Measurements from ENCODE around the gene GRM7.

GRM7 gene

GRCh38 chr3:7752005-7752404 is 891.1 kb downstream of the GRM7 start:
- no peaks in the 10 kb centered on the region for H3K4me1 ChIP-seq (ENCODE audit: control insufficient read depth in 1 of 2, insufficient read depth in 2 of 2, low read length in 2 of 2)
- no peaks in the 10 kb centered on the region for H3K36me3 ChIP-seq (ENCODE audit: control insufficient read depth in 1 of 2, insufficient read depth in 2 of 2, low read length in 2 of 2)
- no peak overlapping the region for H3K4me3 ChIP-seq (ENCODE audit: low read depth in 1 of 2, low read length in 2 of 2)
- H3K9ac ChIP-seq (ENCODE audit: low read depth in 1 of 2, low read length in 2 of 2): no peak overlapping the region
- no peaks in the 10 kb centered on the region for H3K27me3 ChIP-seq (ENCODE audit: control insufficient read depth in 1 of 2, insufficient read depth in 2 of 2, low read length in 2 of 2)
- H3K9me3 ChIP-seq (ENCODE audit: control insufficient read depth in 1 of 2, low read length in 2 of 2): no peaks in the 10 kb centered on the region
- H3K27ac ChIP-seq (ENCODE audit: low read depth, low read length): no peak overlapping the region

DNA sequence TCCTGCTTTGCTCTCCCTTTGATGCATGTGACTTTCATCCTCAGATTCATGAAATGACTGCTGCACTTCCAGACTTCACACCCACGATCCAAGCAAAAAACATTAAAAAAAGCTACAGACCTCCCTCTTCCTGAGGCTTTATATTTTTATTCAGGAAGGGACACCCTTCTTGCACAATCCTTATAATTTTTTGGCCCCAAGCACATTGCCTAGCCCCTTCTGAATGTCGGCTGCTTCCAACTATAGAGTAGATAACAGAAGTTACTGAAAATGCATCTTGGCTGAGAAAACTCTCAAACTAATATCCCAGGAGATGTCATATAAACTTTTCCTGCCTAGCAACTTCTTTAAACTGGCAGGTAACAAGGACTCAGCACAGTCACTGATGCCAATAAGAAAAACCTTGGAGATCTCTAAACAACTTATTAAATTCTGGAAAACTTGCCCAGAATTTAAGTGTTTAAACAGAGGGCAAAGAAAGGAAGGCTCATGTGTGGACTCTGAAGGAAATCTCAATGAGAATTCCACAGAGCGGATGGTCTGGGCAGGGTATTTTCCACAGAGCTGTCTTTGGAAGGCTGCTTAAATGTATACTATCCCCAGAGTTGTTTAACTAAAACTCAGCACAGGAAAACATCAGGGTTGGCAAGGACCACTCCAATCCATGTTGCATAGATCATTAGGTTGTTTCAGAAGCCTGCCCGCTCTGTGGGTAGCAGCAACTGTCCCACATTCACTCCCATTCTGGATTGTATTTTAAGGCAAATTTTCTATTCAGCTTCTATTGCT is 893.9 kb downstream of the GRM7 start:
- H3K27ac ChIP-seq (ENCODE audit: low read depth, low read length): no peak overlapping the region
- no peaks in the 10 kb centered on the region for H3K27me3 ChIP-seq (ENCODE audit: control insufficient read depth in 1 of 2, insufficient read depth in 2 of 2, low read length in 2 of 2)
- no peak overlapping the region for H3K9ac ChIP-seq (ENCODE audit: low read depth in 1 of 2, low read length in 2 of 2)

DNA sequence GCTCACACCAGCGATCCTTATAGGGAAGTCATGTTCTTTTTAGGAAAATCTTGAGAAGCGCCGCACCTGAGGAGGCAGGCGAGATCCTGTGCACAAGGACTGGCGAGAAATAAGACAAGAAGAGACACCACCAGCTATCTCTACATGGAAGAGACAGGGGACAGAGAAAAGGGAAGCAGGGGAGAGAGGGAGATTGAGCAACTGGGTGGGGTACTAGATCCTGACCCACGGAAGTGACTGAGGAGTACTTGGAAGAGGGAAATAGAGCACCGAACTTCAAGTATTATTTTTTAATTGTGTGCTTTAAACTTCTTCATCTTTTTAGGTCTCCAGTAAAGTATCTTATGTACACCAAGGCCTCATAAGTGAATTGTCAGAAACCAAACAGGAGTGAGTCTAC is 898.7 kb downstream of the GRM7 start:
- Histone ChIP-seq H3K36me3 (ENCODE audit: control insufficient read depth in 1 of 2, insufficient read depth in 2 of 2, low read length in 2 of 2) (no peaks in the 10 kb centered on the region), H3K9me3 (ENCODE audit: control insufficient read depth in 1 of 2, low read length in 2 of 2) (no peaks in the 10 kb centered on the region), H3K4me1 (ENCODE audit: control insufficient read depth in 1 of 2, insufficient read depth in 2 of 2, low read length in 2 of 2) (no peaks in the 10 kb centered on the region), H3K9ac (ENCODE audit: low read depth in 1 of 2, low read length in 2 of 2) (no peak overlapping the region), H3K27ac (ENCODE audit: low read depth, low read length) (no peak overlapping the region), H3K27me3 (ENCODE audit: control insufficient read depth in 1 of 2, insufficient read depth in 2 of 2, low read length in 2 of 2) (no peaks in the 10 kb centered on the region), H3K4me3 (ENCODE audit: low read depth in 1 of 2, low read length in 2 of 2) (no peak overlapping the region)

More for the DNA sequence above, 893.9 kb downstream of the GRM7 start:
- H3K4me3 ChIP-seq (ENCODE audit: low read depth in 1 of 2, low read length in 2 of 2): no peak overlapping the region
- H3K4me1 ChIP-seq (ENCODE audit: control insufficient read depth in 1 of 2, insufficient read depth in 2 of 2, low read length in 2 of 2): no peaks in the 10 kb centered on the region
- no peaks in the 10 kb centered on the region for H3K9me3 ChIP-seq (ENCODE audit: control insufficient read depth in 1 of 2, low read length in 2 of 2)
- H3K36me3 ChIP-seq (ENCODE audit: control insufficient read depth in 1 of 2, insufficient read depth in 2 of 2, low read length in 2 of 2): no peaks in the 10 kb centered on the region

GRCh38 chr3:7760718-7761117 is 899.8 kb downstream of the GRM7 start:
- Histone ChIP-seq H3K36me3 (ENCODE audit: control insufficient read depth in 1 of 2, insufficient read depth in 2 of 2, low read length in 2 of 2) (no peaks in the 10 kb centered on the region), H3K9ac (ENCODE audit: low read depth in 1 of 2, low read length in 2 of 2) (no peak overlapping the region), H3K4me3 (ENCODE audit: low read depth in 1 of 2, low read length in 2 of 2) (no peak overlapping the region), H3K27ac (ENCODE audit: low read depth, low read length) (no peak overlapping the region), H3K4me1 (ENCODE audit: control insufficient read depth in 1 of 2, insufficient read depth in 2 of 2, low read length in 2 of 2) (no peaks in the 10 kb centered on the region), H3K9me3 (ENCODE audit: control insufficient read depth in 1 of 2, low read length in 2 of 2) (no peaks in the 10 kb centered on the region), H3K27me3 (ENCODE audit: control insufficient read depth in 1 of 2, insufficient read depth in 2 of 2, low read length in 2 of 2) (no peaks in the 10 kb centered on the region)

- no peaks in the 10 kb centered on the region for H3K9me3 ChIP-seq (ENCODE audit: control insufficient read depth in 1 of 2, low read length in 2 of 2)
- H3K4me1 ChIP-seq (ENCODE audit: control insufficient read depth in 1 of 2, insufficient read depth in 2 of 2, low read length in 2 of 2): no peaks in the 10 kb centered on the region
- H3K9ac ChIP-seq (ENCODE audit: low read depth in 1 of 2, low read length in 2 of 2): no peak overlapping the region
- no peaks in the 10 kb centered on the region for H3K27me3 ChIP-seq (ENCODE audit: control insufficient read depth in 1 of 2, insufficient read depth in 2 of 2, low read length in 2 of 2)
- no peaks in the 10 kb centered on the region for H3K36me3 ChIP-seq (ENCODE audit: control insufficient read depth in 1 of 2, insufficient read depth in 2 of 2, low read length in 2 of 2)
- no peak overlapping the region for H3K27ac ChIP-seq (ENCODE audit: low read depth, low read length)
- no peak overlapping the region for H3K4me3 ChIP-seq (ENCODE audit: low read depth in 1 of 2, low read length in 2 of 2)
Observed at GRCh38 chr3:7764115-7764514, 903.2 kb downstream of the GRM7 start.

DNA sequence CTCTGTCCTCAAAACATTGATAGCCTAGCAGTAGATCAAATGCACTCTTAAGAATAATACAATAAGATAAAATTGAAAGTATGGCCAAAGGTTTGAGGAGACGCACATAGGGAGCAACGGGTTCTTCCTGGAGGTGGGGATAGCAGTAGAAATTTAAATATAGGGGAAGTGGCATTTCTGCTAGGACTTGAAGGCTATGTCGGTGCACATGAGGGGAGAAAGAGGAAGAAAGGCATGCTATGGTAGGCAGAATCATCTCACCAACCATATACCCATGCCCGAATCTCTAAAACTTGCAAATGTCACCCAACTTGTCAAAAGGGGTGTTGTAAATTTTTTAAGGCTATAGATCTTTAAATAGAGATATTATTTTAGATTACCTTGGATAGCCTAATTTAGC is 905.6 kb downstream of the GRM7 start:
- Histone ChIP-seq H3K36me3 (ENCODE audit: control insufficient read depth in 1 of 2, insufficient read depth in 2 of 2, low read length in 2 of 2) (no peaks in the 10 kb centered on the region), H3K9me3 (ENCODE audit: control insufficient read depth in 1 of 2, low read length in 2 of 2) (no peaks in the 10 kb centered on the region), H3K9ac (ENCODE audit: low read depth in 1 of 2, low read length in 2 of 2) (no peak overlapping the region)

GRCh38 chr3:7779331-7779730 is 918.4 kb downstream of the GRM7 start:
- no peak overlapping the region for H3K4me3 ChIP-seq (ENCODE audit: low read depth in 1 of 2, low read length in 2 of 2)
- no peaks in the 10 kb centered on the region for H3K27me3 ChIP-seq (ENCODE audit: control insufficient read depth in 1 of 2, insufficient read depth in 2 of 2, low read length in 2 of 2)
- H3K9me3 ChIP-seq (ENCODE audit: control insufficient read depth in 1 of 2, low read length in 2 of 2): no peaks in the 10 kb centered on the region
- no peaks in the 10 kb centered on the region for H3K4me1 ChIP-seq (ENCODE audit: control insufficient read depth in 1 of 2, insufficient read depth in 2 of 2, low read length in 2 of 2)
- no peaks in the 10 kb centered on the region for H3K36me3 ChIP-seq (ENCODE audit: control insufficient read depth in 1 of 2, insufficient read depth in 2 of 2, low read length in 2 of 2)
- H3K9ac ChIP-seq (ENCODE audit: low read depth in 1 of 2, low read length in 2 of 2): no peak overlapping the region
- no peak overlapping the region for H3K27ac ChIP-seq (ENCODE audit: low read depth, low read length)

More for the DNA sequence above, 905.6 kb downstream of the GRM7 start:
- no peaks in the 10 kb centered on the region for H3K4me1 ChIP-seq (ENCODE audit: control insufficient read depth in 1 of 2, insufficient read depth in 2 of 2, low read length in 2 of 2)
- no peak overlapping the region for H3K27ac ChIP-seq (ENCODE audit: low read depth, low read length)
- no peaks in the 10 kb centered on the region for H3K27me3 ChIP-seq (ENCODE audit: control insufficient read depth in 1 of 2, insufficient read depth in 2 of 2, low read length in 2 of 2)
- no peak overlapping the region for H3K4me3 ChIP-seq (ENCODE audit: low read depth in 1 of 2, low read length in 2 of 2)

DNA sequence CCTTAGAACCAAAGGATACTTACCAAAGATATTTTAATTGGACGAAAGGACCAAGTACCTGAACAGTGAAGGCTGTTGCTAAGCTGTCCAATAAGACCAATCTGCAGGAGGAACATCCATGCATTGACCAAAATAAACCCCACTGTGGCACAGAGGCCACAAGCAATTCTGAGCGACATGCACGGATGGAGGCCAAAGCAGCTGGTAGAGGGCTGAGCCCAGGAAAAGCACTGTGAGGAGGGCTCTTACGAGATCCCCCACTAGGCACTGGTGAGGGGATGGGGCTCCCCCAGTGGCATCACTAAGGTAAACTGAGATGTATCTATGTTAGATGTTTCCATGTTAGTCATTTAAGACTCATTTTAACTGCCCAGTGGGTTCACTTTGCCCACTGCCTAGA is 920.5 kb downstream of the GRM7 start:
- Histone ChIP-seq H3K27me3 (ENCODE audit: control insufficient read depth in 1 of 2, insufficient read depth in 2 of 2, low read length in 2 of 2) (no peaks in the 10 kb centered on the region), H3K9me3 (ENCODE audit: control insufficient read depth in 1 of 2, low read length in 2 of 2) (no peaks in the 10 kb centered on the region), H3K4me1 (ENCODE audit: control insufficient read depth in 1 of 2, insufficient read depth in 2 of 2, low read length in 2 of 2) (no peaks in the 10 kb centered on the region), H3K36me3 (ENCODE audit: control insufficient read depth in 1 of 2, insufficient read depth in 2 of 2, low read length in 2 of 2) (no peaks in the 10 kb centered on the region), H3K27ac (ENCODE audit: low read depth, low read length) (no peak overlapping the region), H3K4me3 (ENCODE audit: low read depth in 1 of 2, low read length in 2 of 2) (no peak overlapping the region), H3K9ac (ENCODE audit: low read depth in 1 of 2, low read length in 2 of 2) (no peak overlapping the region)

DNA sequence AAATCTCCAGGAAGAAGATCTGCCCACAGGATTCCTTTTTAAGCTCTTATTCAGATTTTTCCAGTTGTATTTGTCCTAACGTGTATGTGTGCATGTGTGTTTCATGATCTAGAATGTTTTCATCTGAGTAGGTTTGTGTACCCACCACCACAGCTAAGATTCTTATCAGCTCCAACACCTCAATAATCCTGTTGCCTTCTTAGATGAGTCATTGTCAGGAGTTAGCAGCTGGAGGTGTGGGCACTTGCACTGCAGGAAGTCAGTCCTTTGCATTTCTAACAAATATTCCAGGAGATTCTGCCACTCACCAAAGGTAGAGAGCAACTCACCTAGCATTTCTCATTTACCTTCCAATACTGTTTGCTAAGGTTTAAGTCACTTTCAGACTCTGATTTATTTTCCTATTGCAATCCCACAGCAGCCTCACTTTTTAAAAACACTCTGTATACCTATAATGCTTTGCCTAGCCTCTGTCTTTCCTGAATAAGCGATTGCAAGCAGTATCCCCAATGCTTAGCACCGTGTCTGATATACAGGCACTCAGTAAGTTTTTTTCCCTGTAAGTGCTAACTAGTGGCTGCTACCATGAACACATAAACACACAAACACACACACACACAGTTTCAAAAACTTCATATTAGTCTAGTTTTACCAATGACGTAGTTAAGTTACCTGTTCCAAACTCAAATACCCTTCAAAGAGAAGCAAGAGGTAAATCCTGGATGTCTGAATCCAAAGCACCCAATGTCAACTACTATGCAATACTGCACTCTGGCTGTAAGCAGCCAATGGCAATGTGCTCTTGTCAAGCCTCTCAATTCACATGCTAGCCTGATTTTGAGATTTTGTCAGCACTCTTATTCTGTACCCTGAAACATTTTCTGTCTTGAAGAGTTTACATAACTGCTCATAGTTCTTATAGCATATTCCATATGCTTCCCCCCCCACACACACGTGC is 927.2 kb downstream of the GRM7 start:
- Histone ChIP-seq H3K4me3 (ENCODE audit: low read depth in 1 of 2, low read length in 2 of 2) (no peak overlapping the region), H3K36me3 (ENCODE audit: control insufficient read depth in 1 of 2, insufficient read depth in 2 of 2, low read length in 2 of 2) (no peaks in the 10 kb centered on the region), H3K4me1 (ENCODE audit: control insufficient read depth in 1 of 2, insufficient read depth in 2 of 2, low read length in 2 of 2) (no peaks in the 10 kb centered on the region), H3K27me3 (ENCODE audit: control insufficient read depth in 1 of 2, insufficient read depth in 2 of 2, low read length in 2 of 2) (no peaks in the 10 kb centered on the region), H3K9me3 (ENCODE audit: control insufficient read depth in 1 of 2, low read length in 2 of 2) (no peaks in the 10 kb centered on the region), H3K9ac (ENCODE audit: low read depth in 1 of 2, low read length in 2 of 2) (no peak overlapping the region), H3K27ac (ENCODE audit: low read depth, low read length) (no peak overlapping the region)

DNA sequence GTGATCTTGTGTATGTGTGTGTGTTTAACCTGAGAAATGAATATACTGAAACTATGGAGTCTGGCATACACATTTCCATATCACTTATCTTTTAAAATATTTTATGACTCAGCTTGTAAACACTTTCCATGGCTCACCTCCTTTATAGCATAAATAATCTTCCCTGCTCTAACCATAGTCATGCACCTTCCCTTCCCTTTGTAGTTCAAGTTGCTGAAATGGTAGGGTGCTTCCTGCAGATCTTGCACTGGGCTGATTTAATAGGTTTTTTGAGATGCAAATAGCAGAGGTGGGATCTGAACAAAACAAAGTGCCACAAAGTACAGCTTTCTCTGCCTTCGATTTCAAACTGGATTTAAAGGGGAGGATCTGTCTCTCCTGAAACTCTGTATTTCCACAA is 928.0 kb downstream of the GRM7 start:
- Histone ChIP-seq H3K4me1 (ENCODE audit: control insufficient read depth in 1 of 2, insufficient read depth in 2 of 2, low read length in 2 of 2) (no peaks in the 10 kb centered on the region), H3K36me3 (ENCODE audit: control insufficient read depth in 1 of 2, insufficient read depth in 2 of 2, low read length in 2 of 2) (no peaks in the 10 kb centered on the region), H3K4me3 (ENCODE audit: low read depth in 1 of 2, low read length in 2 of 2) (no peak overlapping the region), H3K9me3 (ENCODE audit: control insufficient read depth in 1 of 2, low read length in 2 of 2) (no peaks in the 10 kb centered on the region), H3K27ac (ENCODE audit: low read depth, low read length) (no peak overlapping the region), H3K9ac (ENCODE audit: low read depth in 1 of 2, low read length in 2 of 2) (no peak overlapping the region), H3K27me3 (ENCODE audit: control insufficient read depth in 1 of 2, insufficient read depth in 2 of 2, low read length in 2 of 2) (no peaks in the 10 kb centered on the region)
